Activated T-cell treated with anti-CD3 and anti-CD28 coated beads for 1 hour (primary cell): ENCODE data around the gene LPIN1.
"Not testable (repeated sequence)": the region's sequence is repeated elsewhere in the genome, so short reads cannot be mapped to it uniquely, and the experiment has no call there.

Source experiments
- DNase-seq: peaks from one replicate; pipeline ENCODE4 v3.0.0-alpha.2; 2020; ENCODE audit warnings: low read depth

LPIN1 gene

DNA sequence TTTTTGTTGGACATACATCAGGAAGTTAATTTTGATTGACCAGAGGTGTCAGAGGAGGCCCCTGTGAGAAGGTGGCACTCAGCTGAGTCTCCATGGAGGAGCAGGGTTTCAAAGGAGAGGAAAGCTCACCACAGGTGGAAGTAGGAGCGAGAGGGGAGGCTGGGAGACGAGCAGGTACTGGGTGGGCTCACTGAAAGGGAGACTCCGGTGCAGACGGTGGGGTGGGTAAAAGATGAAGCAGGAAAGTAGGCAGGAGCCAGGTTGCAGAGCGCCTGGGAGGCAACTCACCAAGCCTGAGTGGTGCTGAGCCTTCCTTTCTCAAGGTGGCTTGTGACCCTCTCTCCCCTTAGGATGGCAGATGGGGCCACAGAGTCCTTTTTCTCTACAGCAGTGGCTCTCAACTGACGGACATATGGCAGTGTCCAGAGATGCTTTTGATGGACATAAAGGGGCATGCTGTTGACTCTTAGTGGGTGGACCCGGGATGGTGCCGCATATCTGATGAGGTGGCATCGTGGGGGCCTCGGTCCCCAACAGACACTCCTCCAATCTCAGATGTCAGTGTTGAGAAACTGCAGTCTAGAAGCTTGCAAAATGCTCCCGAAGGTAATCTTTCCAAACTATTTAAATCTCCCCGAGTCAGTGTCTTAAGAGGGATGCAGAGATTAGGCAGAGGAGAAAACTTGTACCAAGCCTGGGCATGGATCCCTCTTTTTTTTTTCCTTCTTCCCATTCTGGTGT lies 64.0 kb downstream of the LPIN1 start:
- DNase-seq: no peak

DNA sequence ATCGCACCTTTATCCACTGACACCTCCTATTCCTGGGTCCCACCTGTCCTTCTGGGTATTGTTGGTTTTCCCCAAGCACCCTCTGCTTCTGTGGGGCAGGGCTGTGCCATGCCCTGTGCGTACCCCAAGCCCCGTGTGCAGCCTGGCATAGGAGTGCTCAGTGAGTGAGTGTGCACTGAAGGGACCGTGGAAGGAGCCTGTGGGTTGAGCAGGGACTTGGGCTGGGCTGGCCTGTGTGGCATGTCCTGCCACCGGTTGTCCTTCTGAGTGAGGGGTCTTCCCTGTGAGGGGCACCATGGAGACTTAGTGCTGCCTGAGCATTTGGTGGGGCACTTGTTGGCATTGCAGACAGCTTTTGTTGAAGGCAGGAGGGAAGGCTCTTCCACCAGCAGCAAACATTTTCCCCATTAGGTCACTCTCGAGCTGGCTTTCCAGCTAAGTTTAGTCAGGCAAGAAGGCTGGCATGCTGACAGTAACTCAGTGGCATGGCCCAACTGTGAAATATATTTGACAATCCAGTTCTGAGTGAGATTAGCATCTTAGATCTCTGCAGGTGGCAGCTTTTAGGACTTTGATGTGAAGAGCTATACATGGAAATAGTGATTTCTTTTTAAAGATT lies 64.7 kb downstream of the LPIN1 start:
- no peak for DNase-seq

DNA sequence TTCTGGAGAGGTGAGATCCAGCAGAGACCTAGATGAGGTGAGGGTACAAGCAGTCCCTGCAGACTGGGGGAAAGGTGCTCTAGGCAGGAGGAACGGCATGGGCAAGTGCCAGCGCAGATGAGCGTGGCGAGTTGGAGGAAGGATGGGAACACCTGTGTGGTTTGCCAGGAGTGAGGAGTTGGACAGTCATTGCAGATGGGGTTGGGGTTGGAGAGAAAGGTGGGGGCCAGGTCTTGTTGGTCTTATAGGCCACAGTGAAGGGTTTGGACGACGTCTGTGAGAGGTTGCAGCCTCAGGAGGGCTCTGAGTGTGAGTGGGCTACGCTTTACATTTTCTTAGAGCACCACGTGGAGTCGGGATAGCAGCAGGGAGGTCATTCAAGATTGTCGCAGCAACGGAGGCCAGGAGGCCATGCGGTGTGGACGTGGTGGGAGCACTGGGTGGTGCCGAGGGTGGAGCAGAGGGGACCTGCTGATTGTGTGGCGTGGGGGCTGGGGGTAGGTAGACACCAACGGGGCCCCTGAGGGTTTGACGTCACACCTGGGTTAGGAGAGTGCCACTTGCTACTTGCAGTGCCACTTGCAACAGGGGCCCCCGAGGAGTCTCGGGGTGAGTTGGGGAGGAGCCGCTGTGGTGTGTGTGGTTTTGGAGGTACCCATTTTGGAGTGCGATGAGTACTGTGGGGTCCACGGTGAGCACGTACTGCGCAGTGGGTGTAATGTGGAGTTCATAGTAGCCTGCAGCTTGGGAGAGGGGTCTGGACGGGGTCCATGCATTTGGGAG lies 66.2 kb downstream of the LPIN1 start:
- no peak for DNase-seq

DNA sequence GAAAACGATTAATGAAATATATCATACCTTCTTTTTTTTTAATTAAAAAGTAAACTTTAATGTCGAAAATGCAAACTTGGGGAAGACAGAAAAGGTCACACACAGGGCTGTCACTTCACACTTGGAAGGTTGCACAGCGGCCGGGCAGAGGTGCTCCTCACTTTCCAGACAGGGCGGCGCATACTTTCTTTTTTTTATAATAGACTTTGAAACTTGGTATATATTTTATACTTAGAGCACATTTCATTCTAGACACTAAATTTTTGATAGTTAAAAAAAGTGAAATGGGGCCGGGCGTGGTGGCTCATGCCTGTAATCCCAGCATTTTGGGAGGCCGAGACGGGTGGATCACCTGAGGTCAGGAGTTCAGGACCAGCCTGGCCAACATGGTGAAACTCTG lies 66.9 kb downstream of the LPIN1 start:
- DNase-seq: not testable (repeated sequence)

GRCh38 chr2:11813951-11814350 lies 67.5 kb downstream of the LPIN1 start:
- no peak for DNase-seq

- DNase-seq: no peak
These were observed 68.6 kb downstream of the LPIN1 start for GRCh38 chr2:11814979-11815510.

- not testable (repeated sequence) for DNase-seq
These were observed 70.5 kb downstream of the LPIN1 start for GRCh38 chr2:11816935-11817334.

- DNase-seq: no peak
These were observed 72.8 kb downstream of the LPIN1 start for GRCh38 chr2:11819235-11819729.

- DNase-seq: no peak
These were observed 74.2 kb downstream of the LPIN1 start for GRCh38 chr2:11820650-11821049.

DNA sequence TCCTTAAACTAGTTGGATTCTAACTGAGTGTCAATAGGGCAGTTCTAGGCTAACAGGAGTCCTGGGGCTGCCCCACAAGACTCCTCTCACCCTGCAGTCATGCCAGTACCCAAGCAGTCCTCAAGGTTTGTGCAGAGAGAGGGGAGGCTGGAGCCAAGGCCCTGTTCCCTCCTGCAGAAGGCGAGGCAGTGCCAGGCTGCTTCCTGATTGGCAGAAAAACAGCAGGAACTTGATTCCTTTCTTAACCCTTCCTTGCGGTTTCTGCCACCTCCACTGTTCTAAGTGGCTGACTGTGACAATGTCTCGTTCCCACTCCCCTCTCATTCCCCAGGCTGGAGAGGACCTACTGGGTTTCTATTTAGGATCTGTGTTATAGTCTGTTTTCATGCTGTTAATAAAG lies 75.3 kb downstream of the LPIN1 start:
- DNase-seq: no peak

GRCh38 chr2:11822359-11822745 lies 75.9 kb downstream of the LPIN1 start:
- DNase-seq: not testable (repeated sequence)

- DNase-seq: no peak
These were observed 76.5 kb downstream of the LPIN1 start for GRCh38 chr2:11822746-11823451.

- no peak for DNase-seq
These were observed 78.7 kb downstream of the LPIN1 start for GRCh38 chr2:11824901-11825828.

- DNase-seq: no peak
These were observed 81.1 kb downstream of the LPIN1 start for GRCh38 chr2:11827547-11827946.

GRCh38 chr2:11828933-11829323 lies 82.5 kb downstream of the LPIN1 start:
- no peak for DNase-seq

- peak; percentile 57 for DNase-seq
These were observed 83.0 kb downstream of the LPIN1 start for GRCh38 chr2:11829324-11829946.

DNA sequence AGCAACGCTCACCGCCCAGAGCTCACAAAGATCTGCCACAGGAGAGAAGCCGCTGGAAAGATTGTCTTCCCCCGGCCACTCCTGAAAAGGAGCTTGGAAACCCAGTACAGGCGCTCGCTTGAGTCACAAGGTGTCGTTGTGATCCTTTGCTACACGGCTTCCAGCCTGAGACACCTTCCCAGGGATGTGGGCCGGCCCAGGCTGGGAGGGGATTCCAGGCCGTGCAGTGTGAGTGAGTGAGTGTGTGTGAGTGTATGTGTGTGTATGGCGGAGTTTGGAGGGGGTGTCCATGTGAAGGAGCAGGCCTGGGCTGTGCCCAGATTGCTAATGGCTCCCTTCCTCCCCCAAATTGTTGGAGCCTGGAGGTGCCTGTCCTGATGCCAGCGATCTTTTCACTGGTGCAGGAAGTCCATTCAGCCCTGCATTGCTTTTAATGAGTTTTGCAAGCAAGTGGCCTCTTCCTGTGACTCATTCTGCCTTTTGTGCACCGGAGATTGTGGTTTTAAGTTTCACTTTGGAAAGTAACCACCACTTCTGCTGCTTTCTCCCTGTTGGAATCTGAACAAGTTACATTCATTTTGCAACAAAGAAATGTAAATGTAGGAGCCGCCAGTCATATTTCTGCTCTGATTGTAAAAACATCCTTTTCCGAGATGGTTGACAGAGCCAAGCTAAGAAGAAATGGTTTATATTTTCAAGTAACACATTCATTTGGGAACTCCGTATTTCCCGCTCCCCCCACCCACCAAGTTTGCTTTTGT lies 83.7 kb downstream of the LPIN1 start:
- DNase-seq: peak; percentile 8

- DNase-seq: no peak
These were observed 84.4 kb downstream of the LPIN1 start for GRCh38 chr2:11830708-11831301.

DNA sequence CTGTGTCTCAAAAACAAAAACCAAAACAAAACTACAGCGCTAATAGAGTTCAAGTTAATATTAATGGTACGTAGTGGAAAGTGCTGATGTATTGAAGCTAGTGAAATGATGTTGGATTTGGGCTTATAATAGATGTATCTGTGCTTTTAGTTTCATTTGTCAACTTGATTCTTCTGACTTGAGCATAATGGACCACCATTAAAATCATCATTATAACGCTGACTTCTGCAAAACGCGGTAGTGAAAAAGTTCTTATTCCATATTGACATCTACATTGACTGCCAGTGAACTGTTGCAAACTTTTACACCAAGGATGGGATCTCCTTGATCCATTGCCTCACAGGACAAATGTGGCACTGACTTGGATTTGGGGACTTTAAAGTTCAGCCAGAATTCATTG lies 85.0 kb downstream of the LPIN1 start:
- DNase-seq: no peak
